Type B pancreatic cell (in vitro differentiated cells): Measurements from ENCODE around the gene C4orf51. TPM values are rescaled to one million over a fixed set of nuclear protein-coding genes. Genes with fewer than 3 reads are reported as not detected.

Experiments
- DNase-seq: peaks from one replicate; pipeline ENCODE4 v3.0.0; 2021; ENCODE audit warnings: mixed read lengths; ENCODE audit not compliant: unreplicated experiment; ENCODE audit errors: extremely low spot score
- H3K27ac Mint-ChIP-seq: 2 replicates; pipeline ENCODE4 v1.8.0; 2021; ENCODE audit warnings: mild to moderate bottlenecking, mixed read lengths
- H3K27me3 Mint-ChIP-seq: 2 replicates; pipeline ENCODE4 v1.8.0; 2021; ENCODE audit warnings: mixed read lengths
- H3K36me3 Mint-ChIP-seq: 2 replicates; pipeline ENCODE4 v1.8.0; 2021; ENCODE audit warnings: mixed read lengths
- H3K4me1 Mint-ChIP-seq: one replicate; pipeline ENCODE4 v1.8.0; 2021; ENCODE audit warnings: mixed read lengths; ENCODE audit not compliant: unreplicated experiment
- H3K4me3 Mint-ChIP-seq: 2 replicates; pipeline ENCODE4 v1.8.0; 2021; ENCODE audit warnings: mild to moderate bottlenecking, mixed read lengths
- H3K9me3 Mint-ChIP-seq: 2 replicates; pipeline ENCODE4 v1.8.0; 2021; ENCODE audit warnings: mixed read lengths
- total RNA-seq: library from RNA; stranded (reverse); gene quantifications from 2 replicates; pipeline ENCODE4 v1.2.1, GENCODE V29; 2021; ENCODE audit warnings: low replicate concordance
- TF ChIP-seq, protein P1 (sequence below): fragments of 200-600 bp; sonication (generic); conservative IDR thresholded peaks from 2 replicates; pipeline ENCODE4 v1.5.0; 2021; ENCODE audit warnings: antibody characterized with exemption, mild to moderate bottlenecking

C4orf51 gene
- total RNA-seq, 1 donor from 2014 or later, result not detected

DNA sequence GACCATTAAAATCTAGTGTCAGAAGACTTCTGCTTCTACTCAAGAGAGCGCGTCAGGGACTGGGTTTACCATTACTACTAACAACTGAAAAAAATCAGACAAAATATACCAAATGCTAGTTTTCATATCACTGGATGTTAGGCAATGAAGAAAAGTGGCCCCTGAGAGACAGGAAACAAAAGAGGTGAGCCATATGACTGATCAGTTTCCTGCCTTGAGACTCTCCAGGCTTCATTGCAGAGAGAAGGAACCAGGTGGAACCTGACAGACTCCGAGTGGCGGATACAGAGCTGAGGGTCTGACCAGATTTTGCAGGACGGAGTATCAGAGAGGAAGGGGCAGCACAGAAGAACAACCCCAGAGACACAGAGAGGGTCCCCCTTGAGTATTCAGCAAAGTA, 86.3 kb downstream of the C4orf51 start:
- Mint-ChIP-seq H3K4me3 (no peak overlapping the region), H3K27ac (no peak overlapping the region), H3K4me1 (no peaks in the 10 kb centered on the region), H3K36me3 (peaks cover 51% of the 10 kb centered on the region), H3K27me3 (no peaks in the 10 kb centered on the region), H3K9me3 (no peaks in the 10 kb centered on the region)
- DNase-seq, result no peak
- TF ChIP-seq, protein P1, sequence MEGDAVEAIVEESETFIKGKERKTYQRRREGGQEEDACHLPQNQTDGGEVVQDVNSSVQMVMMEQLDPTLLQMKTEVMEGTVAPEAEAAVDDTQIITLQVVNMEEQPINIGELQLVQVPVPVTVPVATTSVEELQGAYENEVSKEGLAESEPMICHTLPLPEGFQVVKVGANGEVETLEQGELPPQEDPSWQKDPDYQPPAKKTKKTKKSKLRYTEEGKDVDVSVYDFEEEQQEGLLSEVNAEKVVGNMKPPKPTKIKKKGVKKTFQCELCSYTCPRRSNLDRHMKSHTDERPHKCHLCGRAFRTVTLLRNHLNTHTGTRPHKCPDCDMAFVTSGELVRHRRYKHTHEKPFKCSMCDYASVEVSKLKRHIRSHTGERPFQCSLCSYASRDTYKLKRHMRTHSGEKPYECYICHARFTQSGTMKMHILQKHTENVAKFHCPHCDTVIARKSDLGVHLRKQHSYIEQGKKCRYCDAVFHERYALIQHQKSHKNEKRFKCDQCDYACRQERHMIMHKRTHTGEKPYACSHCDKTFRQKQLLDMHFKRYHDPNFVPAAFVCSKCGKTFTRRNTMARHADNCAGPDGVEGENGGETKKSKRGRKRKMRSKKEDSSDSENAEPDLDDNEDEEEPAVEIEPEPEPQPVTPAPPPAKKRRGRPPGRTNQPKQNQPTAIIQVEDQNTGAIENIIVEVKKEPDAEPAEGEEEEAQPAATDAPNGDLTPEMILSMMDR, result no peak

DNA sequence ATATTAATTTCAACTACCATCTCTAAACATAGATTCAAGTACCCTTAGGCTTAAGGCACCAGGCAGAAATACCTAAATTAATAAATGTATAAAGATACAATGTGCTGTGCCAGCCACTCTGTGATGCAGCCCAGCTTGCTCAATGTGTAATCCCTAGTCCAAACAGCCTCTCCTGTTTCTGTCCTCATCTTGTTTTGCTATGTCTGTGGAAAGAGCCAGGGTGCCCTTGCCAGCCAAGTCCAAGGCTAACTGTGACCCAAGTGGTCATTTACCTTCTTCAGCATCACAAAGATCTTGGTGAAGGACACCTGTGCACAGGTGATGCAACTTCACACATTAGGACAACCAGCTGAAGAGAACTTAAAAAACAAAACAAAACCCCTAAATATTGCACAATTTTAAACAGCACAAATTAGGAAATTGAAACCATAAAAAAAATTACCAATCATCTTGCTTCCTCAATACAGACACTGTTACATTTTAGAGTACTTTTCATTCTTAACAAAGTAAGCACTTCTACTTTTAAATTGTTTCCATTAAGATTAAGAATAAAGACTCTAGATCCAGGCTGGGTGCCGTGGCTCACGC, 89.6 kb downstream of the C4orf51 start:
- Mint-ChIP-seq H3K36me3 (peaks cover 56% of the 10 kb centered on the region), H3K9me3 (no peaks in the 10 kb centered on the region), H3K4me3 (no peak overlapping the region), H3K4me1 (no peaks in the 10 kb centered on the region), H3K27ac (no peak overlapping the region), H3K27me3 (no peaks in the 10 kb centered on the region)
- TF ChIP-seq, protein P1, result no peak
- DNase-seq, result no peak

DNA sequence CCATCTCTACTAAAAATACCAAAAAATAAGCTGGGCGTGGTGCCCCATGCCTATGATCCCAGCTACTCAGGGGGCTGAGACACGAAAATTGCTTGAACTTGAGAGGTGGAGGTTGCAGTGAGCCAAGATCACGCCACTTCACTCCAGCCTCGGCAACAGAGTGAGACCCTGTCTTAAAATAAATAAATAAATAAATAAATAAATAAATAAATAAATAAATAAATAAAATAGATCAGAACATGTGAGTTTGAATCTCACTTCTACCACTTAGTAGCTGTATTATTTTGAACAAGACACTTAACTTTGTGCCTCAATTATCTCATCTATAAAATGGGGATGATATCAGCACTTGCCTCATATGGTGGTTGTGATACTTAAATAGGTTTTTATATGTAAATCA, 90.2 kb downstream of the C4orf51 start:
- TF ChIP-seq, protein P1, result no peak
- DNase-seq, result no peak
- Mint-ChIP-seq H3K36me3 (peaks cover 52% of the 10 kb centered on the region), H3K4me1 (no peaks in the 10 kb centered on the region), H3K27me3 (no peaks in the 10 kb centered on the region), H3K9me3 (no peaks in the 10 kb centered on the region), H3K27ac (no peak overlapping the region), H3K4me3 (no peak overlapping the region)

DNA sequence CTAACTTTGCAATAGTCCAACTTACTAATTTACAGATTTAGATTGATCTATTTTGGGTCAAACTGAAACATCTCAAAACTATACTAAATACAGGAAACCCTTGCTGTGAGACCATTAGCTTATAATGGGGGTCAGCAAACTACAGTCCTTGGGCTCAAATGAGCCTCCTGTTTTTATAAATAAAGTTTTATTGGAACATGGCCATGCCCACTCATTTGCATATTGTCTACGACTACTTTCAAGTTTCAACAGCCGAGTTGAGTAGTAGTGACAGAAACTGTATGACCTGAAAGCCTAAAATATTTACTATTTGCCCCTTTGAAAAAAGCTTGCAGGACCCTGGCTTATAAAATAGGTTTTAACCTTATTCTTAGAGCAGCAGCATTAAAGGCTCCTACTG, 92.4 kb downstream of the C4orf51 start:
- Mint-ChIP-seq H3K9me3 (no peaks in the 10 kb centered on the region), H3K4me3 (no peak overlapping the region), H3K36me3 (peaks cover 38% of the 10 kb centered on the region), H3K4me1 (no peaks in the 10 kb centered on the region), H3K27me3 (no peaks in the 10 kb centered on the region), H3K27ac (no peak overlapping the region)
- TF ChIP-seq, protein P1, result no peak
- DNase-seq, result no peak

DNA sequence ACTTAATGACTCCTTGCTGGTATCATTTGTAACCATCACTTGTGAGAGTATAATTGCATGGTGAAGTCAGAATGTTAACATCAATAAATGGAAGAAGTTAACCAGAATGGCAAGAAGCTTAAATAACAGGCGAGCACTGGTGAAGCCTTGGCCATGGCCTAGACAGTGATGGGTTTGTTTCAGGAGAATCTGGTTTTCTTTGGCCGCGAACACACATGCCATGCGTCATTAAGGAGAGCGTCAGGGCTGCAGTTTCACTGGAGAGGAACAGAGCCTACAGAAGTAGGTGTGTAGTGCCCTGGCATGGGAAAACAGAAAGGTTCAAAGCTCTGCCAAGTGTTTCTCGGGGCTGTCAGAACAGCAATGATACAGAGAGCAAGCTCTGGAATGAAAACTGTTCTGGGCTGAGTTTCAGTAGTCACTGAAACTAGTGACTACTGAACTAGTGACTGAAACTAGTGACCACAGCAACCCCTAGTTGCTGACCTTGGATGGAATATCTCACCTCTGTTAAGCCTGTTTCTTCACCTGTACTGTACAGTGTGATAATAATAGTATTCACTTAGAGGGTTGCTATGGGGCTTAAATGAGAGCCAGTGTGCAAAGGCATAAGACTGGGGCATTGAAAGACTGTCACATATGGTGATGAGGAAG, 93.8 kb downstream of the C4orf51 start:
- H3K4me3 Mint-ChIP-seq, result no peak overlapping the region
- H3K27ac Mint-ChIP-seq, result no peak overlapping the region
- TF ChIP-seq, protein P1, result no peak
- no peaks in the 10 kb centered on the region for H3K9me3 Mint-ChIP-seq
- peaks cover 39% of the 10 kb centered on the region for H3K36me3 Mint-ChIP-seq
- no peak for DNase-seq
- H3K27me3 Mint-ChIP-seq, result no peaks in the 10 kb centered on the region
- H3K4me1 Mint-ChIP-seq, result no peaks in the 10 kb centered on the region
